ENCODE measurements around the gene NINL. TPM values are rescaled to one million over a fixed set of nuclear protein-coding genes. Genes with fewer than 3 reads are reported as not detected.

NINL gene
- total and polyA plus RNA-seq, 2 experiments from 2014 or later, result 23.2 to 24.5 TPM

GRCh38 chr20:25529295-25529951, 55.9 kb downstream of the NINL start:
- Histone ChIP-seq H3K27me3 (no peaks in the 10 kb centered on the region), H3K4me1 (ENCODE audit: insufficient read depth) (peaks cover 20% of the 10 kb centered on the region), H3K4me3 (no peak overlapping the region), H3K9me3 (ENCODE audit: low read depth) (no peaks in the 10 kb centered on the region), H2AFZ (no peak overlapping the region), H3K4me2 (no peak overlapping the region), H3K9me2 (replicated peaks; ENCODE audit: insufficient read depth) (no peaks in the 10 kb centered on the region), H4K20me1 (ENCODE audit: insufficient read depth, poor library complexity, severe bottlenecking) (peaks cover 5% of the 10 kb centered on the region), H3K36me3 (replicated peaks; ENCODE audit: insufficient read depth, low read depth) (no peaks in the 10 kb centered on the region), H3K79me2 (peaks cover 79% of the 10 kb centered on the region), H3K27ac (no peak overlapping the region)
- TF ChIP-seq EZH2 (IDR thresholded peaks at IDR 0.05; ENCODE audit: borderline replicate concordance), result no peak
- no peak for TF ChIP-seq EZH2phosphoT487 (IDR thresholded peaks at IDR 0.05; ENCODE audit: low read depth, severe bottlenecking, unreplicated experiment)
- TF ChIP-seq, protein P1, sequence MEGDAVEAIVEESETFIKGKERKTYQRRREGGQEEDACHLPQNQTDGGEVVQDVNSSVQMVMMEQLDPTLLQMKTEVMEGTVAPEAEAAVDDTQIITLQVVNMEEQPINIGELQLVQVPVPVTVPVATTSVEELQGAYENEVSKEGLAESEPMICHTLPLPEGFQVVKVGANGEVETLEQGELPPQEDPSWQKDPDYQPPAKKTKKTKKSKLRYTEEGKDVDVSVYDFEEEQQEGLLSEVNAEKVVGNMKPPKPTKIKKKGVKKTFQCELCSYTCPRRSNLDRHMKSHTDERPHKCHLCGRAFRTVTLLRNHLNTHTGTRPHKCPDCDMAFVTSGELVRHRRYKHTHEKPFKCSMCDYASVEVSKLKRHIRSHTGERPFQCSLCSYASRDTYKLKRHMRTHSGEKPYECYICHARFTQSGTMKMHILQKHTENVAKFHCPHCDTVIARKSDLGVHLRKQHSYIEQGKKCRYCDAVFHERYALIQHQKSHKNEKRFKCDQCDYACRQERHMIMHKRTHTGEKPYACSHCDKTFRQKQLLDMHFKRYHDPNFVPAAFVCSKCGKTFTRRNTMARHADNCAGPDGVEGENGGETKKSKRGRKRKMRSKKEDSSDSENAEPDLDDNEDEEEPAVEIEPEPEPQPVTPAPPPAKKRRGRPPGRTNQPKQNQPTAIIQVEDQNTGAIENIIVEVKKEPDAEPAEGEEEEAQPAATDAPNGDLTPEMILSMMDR (IDR thresholded peaks at IDR 0.05; ENCODE audit: poor library complexity), result no peak
- no peak for DNase-seq (ENCODE audit: low spot score)
- 96% methylated on average over 9 of the region's 9 CpGs for WGBS (ENCODE audit: low lambda C conversion rate, missing lambda C conversion rate)

- peaks cover 3% of the 10 kb centered on the region for H4K20me1 ChIP-seq (ENCODE audit: insufficient read depth, poor library complexity, severe bottlenecking)
- DNase-seq (ENCODE audit: low spot score), result no peak
- H3K4me3 ChIP-seq, result no peak overlapping the region
- no peaks in the 10 kb centered on the region for H3K9me2 ChIP-seq (replicated peaks; ENCODE audit: insufficient read depth)
- no peak for TF ChIP-seq EZH2phosphoT487 (IDR thresholded peaks at IDR 0.05; ENCODE audit: low read depth, severe bottlenecking, unreplicated experiment)
- H3K27me3 ChIP-seq, result no peaks in the 10 kb centered on the region
- H3K36me3 ChIP-seq (replicated peaks; ENCODE audit: insufficient read depth, low read depth), result no peaks in the 10 kb centered on the region
- H3K4me2 ChIP-seq, result no peak overlapping the region
- 100% methylated on average over 2 of the region's 2 CpGs for WGBS (ENCODE audit: low lambda C conversion rate, missing lambda C conversion rate)
- peaks cover 78% of the 10 kb centered on the region for H3K79me2 ChIP-seq
- H2AFZ ChIP-seq, result no peak overlapping the region
- peaks cover 6% of the 10 kb centered on the region for H3K4me1 ChIP-seq (ENCODE audit: insufficient read depth)
- no peak overlapping the region for H3K27ac ChIP-seq
- no peaks in the 10 kb centered on the region for H3K9me3 ChIP-seq (ENCODE audit: low read depth)
Measured at GRCh38 chr20:25527949-25528348, 57.4 kb downstream of the NINL start.

DNA sequence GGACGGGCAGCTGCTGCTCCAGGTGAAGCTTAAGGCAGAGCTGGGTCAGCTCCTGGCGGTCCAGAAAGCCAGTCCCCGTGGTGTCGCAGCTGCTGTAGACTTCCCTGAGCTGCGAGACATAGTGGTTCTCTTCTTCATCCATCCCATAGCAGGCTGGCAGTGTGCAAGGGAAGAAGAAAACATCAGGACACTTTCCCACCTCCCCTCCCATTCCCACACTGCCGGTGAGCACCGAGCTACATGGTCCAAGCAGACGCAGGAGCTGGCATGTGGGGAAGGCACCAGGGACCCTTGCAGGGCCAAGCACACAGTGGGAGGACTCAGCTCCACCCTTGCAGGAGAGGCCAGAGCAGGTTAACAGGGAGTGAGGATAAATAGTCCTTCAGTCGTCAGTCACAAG, 58.9 kb downstream of the NINL start:
- H2AFZ ChIP-seq, result no peak overlapping the region
- peak overlapping the region; percentile 81 for H3K27ac ChIP-seq
- TF ChIP-seq EZH2 (IDR thresholded peaks at IDR 0.05; ENCODE audit: borderline replicate concordance), result no peak
- TF ChIP-seq, protein P1 (IDR thresholded peaks at IDR 0.05; ENCODE audit: poor library complexity), result no peak
- TF ChIP-seq EZH2phosphoT487 (IDR thresholded peaks at IDR 0.05; ENCODE audit: low read depth, severe bottlenecking, unreplicated experiment), result no peak
- no peaks in the 10 kb centered on the region for H3K27me3 ChIP-seq
- no peaks in the 10 kb centered on the region for H3K9me2 ChIP-seq (replicated peaks; ENCODE audit: insufficient read depth)
- peaks cover 77% of the 10 kb centered on the region for H3K79me2 ChIP-seq
- no peak overlapping the region for H3K4me3 ChIP-seq
- H4K20me1 ChIP-seq (ENCODE audit: insufficient read depth, poor library complexity, severe bottlenecking), result no peaks in the 10 kb centered on the region
- DNase-seq (ENCODE audit: low spot score), result no peak
- no peaks in the 10 kb centered on the region for H3K9me3 ChIP-seq (ENCODE audit: low read depth)
- no peak overlapping the region for H3K4me2 ChIP-seq
- H3K4me1 ChIP-seq (ENCODE audit: insufficient read depth), result peaks cover 6% of the 10 kb centered on the region
- H3K36me3 ChIP-seq (replicated peaks; ENCODE audit: insufficient read depth, low read depth), result no peaks in the 10 kb centered on the region
- 95% methylated on average over 9 of the region's 9 CpGs for WGBS (ENCODE audit: low lambda C conversion rate, missing lambda C conversion rate)

GRCh38 chr20:25525867-25526266, 59.5 kb downstream of the NINL start:
- Histone ChIP-seq H3K9me3 (ENCODE audit: low read depth) (no peaks in the 10 kb centered on the region), H3K4me2 (no peak overlapping the region), H4K20me1 (ENCODE audit: insufficient read depth, poor library complexity, severe bottlenecking) (no peaks in the 10 kb centered on the region), H3K27ac (peak overlapping the region; percentile 81), H3K4me1 (ENCODE audit: insufficient read depth) (peaks cover 6% of the 10 kb centered on the region), H3K79me2 (peaks cover 73% of the 10 kb centered on the region), H2AFZ (no peak overlapping the region), H3K4me3 (no peak overlapping the region), H3K27me3 (no peaks in the 10 kb centered on the region), H3K36me3 (replicated peaks; ENCODE audit: insufficient read depth, low read depth) (no peaks in the 10 kb centered on the region), H3K9me2 (replicated peaks; ENCODE audit: insufficient read depth) (no peaks in the 10 kb centered on the region)
- TF ChIP-seq EZH2phosphoT487 (IDR thresholded peaks at IDR 0.05; ENCODE audit: low read depth, severe bottlenecking, unreplicated experiment) (no peak), EZH2 (IDR thresholded peaks at IDR 0.05; ENCODE audit: borderline replicate concordance) (no peak)
- TF ChIP-seq, protein P1 (IDR thresholded peaks at IDR 0.05; ENCODE audit: poor library complexity), result no peak
- DNase-seq (ENCODE audit: low spot score), result peak; percentile 67
- 76% methylated on average over 2 of the region's 2 CpGs for WGBS (ENCODE audit: low lambda C conversion rate, missing lambda C conversion rate)
